ENCODE results near the gene SECISBP2L. TPM values are rescaled to one million over a fixed set of nuclear protein-coding genes. Genes with fewer than 3 reads are reported as not detected.

Gene SECISBP2L
- total RNA-seq, 1 donor = 74.3 TPM

DNA sequence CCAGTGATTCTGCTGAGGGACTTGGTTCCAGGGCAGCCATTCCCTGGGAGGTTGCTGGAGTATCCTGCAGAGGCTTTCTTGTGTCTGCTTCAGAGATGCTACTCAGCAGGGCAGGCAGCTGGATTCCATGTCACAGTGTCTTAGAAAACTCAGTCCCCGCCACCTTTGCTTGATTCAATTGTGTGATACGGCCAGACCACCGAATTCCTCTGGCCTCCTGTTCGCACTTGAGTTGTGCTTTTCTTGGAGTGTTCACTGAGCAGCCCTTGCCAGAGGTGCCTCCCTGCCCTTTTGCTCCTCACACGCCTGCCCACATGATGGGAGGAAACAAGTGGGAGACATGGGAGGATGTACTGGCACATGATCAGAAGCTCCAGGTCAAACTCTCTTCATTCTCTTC is 62.9 kb downstream of the SECISBP2L start:
- DNase-seq (ENCODE audit: low read depth) = no peak
- H3K4me3 ChIP-seq (ENCODE audit: low read depth, low read length) = no peak overlapping the region
- TF ChIP-seq, protein P1, sequence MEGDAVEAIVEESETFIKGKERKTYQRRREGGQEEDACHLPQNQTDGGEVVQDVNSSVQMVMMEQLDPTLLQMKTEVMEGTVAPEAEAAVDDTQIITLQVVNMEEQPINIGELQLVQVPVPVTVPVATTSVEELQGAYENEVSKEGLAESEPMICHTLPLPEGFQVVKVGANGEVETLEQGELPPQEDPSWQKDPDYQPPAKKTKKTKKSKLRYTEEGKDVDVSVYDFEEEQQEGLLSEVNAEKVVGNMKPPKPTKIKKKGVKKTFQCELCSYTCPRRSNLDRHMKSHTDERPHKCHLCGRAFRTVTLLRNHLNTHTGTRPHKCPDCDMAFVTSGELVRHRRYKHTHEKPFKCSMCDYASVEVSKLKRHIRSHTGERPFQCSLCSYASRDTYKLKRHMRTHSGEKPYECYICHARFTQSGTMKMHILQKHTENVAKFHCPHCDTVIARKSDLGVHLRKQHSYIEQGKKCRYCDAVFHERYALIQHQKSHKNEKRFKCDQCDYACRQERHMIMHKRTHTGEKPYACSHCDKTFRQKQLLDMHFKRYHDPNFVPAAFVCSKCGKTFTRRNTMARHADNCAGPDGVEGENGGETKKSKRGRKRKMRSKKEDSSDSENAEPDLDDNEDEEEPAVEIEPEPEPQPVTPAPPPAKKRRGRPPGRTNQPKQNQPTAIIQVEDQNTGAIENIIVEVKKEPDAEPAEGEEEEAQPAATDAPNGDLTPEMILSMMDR (IDR thresholded peaks at IDR 0.05; ENCODE audit: insufficient read depth, low read depth, low read length) = no peak

DNA sequence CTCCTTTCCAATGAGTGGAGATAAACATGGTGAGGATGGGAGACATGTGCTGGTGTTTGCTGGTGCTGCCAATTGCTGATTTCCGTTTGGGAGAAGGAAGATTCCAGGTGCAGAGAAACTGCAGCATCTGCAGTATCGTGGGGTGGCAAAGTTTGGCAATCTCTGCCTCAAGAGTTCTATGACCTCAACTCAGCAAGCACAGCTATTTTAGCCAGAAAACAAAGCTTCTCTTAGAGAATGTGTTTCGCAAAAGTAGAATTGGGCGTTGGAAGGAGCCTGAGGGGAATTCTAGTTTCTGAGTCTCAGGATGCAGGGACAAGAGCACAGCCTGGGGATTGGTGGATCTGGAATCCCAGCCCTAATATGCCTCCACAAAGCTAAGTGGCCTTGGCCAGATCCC is 64.3 kb downstream of the SECISBP2L start:
- TF ChIP-seq, protein P1 (IDR thresholded peaks at IDR 0.05; ENCODE audit: insufficient read depth, low read depth, low read length) = no peak

DNA sequence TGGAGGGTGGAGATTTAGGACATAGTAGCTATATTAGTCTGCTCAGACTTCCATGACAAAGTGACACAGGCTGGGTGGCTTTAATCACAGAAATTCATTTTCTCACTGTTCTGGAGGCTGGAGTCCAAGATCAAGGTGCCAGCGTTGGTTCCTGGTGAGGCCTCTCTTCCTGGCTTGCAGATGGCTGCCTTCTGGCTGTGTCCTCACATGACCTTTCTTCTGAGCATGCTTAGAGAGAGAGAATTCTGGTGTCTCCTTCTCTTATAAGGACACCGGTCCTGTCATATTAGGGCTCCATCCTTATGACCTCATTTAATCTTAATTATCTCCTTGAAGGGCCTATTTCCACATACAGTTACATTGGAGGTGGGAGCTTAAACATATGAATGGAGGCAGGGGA is 67.6 kb downstream of the SECISBP2L start:
- TF ChIP-seq, protein P1 (IDR thresholded peaks at IDR 0.05; ENCODE audit: insufficient read depth, low read depth, low read length) = no peak
- no peak for DNase-seq (ENCODE audit: low read depth)
- H3K4me3 ChIP-seq (ENCODE audit: low read depth, low read length) = no peak overlapping the region

More for the DNA sequence above, 64.3 kb downstream of the SECISBP2L start:
- H3K4me3 ChIP-seq (ENCODE audit: low read depth, low read length) = no peak overlapping the region
- no peak for DNase-seq (ENCODE audit: low read depth)

DNA sequence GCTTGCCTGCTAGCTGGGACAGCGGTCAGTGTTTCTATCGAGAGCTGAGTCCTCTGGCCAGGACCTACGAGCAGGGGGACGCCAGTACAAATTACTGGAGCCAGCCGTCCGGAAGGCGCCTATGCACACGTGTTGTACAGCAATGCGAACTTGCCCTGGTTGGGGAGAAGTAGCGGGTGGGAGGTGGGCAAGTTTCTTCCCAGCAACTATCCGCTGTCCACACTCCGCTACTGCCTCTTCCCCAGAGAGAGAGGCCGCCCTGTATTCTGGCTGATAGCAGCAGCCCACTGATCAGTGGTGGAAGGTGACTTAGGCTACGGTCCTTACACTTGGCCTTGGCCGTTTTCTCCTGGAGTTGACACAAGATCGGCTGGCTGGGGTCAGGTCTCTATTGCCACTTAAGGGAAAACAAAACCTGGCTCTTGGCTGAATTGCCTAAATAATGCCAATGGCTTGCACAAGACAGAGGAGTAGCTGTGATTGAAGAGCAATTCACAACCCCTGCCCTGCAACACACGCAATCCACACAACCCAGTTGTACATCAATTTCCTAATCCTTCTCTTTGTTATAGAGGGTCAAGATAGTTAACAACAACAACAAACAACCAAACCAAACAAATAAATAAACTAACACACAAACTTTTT is 69.7 kb downstream of the SECISBP2L start:
- DNase-seq (ENCODE audit: low read depth) = no peak
- no peak overlapping the region for H3K4me3 ChIP-seq (ENCODE audit: low read depth, low read length)
- TF ChIP-seq, protein P1 (IDR thresholded peaks at IDR 0.05; ENCODE audit: insufficient read depth, low read depth, low read length) = no peak

DNA sequence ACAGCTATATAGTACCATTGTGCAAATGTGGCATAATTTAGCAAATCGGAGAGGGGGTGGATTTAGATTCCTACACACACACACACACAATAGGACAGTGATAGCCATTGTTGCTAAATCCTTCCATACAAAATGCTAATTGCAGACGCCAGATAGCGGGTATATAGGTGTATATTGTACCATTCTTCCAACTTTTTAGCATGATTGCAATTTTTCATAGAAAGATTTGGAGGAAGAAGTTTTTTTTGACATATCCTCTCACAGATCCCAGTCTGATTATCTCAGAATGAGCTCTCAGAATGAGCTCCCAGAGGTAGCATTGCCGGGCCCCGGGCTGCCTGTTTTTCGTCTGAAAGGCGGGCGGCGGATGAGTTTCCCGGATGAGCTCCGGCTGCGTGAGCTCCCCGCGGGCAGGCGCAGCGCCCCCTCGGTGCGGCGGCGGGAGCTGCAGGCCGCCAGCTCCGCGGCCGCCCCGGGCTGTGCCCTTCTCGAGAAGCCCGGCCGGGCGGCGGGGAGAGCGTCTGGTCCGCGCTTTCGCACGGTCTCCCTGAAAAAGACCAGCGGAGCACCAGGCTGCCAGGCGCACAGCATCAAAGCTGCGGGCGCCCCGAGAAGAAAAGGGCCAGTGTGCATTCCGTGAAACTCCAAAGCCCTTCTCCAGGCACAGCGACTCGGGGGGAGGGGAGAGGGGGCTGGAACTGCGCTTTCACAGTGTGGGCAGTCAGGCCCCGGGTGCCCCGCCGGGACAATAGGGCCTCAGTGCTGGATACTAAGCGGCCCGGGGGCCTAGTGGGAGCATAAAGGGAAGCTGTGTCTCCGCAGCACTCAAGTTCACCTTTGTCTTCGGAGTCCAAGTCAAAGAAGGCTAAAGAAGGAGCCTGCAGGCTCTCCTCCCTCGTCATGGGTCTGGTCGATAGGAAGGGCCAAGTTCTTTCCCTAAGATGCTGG is 70.5 kb downstream of the SECISBP2L start:
- TF ChIP-seq, protein P1 (IDR thresholded peaks at IDR 0.05; ENCODE audit: insufficient read depth, low read depth, low read length) = peak; percentile 74
- peak; percentile 77 for DNase-seq (ENCODE audit: low read depth)
- peak overlapping the region; percentile 59 for H3K4me3 ChIP-seq (ENCODE audit: low read depth, low read length)

DNA sequence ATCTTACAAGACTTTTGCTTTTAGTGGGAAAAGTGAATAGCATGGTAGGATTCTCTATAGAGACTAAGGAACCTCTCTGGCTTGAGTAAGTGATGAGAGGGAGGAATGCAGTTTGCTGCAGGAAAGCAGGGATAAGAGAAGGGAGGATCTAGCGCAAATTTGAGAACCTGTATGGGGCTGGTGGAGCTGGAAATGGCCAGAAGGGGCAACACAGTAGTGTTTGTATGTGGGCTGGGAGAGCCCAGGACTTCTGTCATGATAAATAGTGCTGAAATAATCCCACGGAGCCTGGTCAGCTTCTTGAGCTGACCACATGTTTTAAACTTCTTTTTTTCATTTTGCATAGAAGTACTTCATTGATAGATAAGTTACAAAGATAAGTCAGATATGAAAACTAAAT is 71.4 kb downstream of the SECISBP2L start:
- no peak overlapping the region for H3K4me3 ChIP-seq (ENCODE audit: low read depth, low read length)
- TF ChIP-seq, protein P1 (IDR thresholded peaks at IDR 0.05; ENCODE audit: insufficient read depth, low read depth, low read length) = no peak
- no peak for DNase-seq (ENCODE audit: low read depth)

All from fibroblast of villous mesenchyme (primary cell).